ENCODE results near the gene GRIK5.
A peak's percentile ranks its signal among the peaks of the same experiment; 100 is the strongest.

The GRIK5 gene

DNA sequence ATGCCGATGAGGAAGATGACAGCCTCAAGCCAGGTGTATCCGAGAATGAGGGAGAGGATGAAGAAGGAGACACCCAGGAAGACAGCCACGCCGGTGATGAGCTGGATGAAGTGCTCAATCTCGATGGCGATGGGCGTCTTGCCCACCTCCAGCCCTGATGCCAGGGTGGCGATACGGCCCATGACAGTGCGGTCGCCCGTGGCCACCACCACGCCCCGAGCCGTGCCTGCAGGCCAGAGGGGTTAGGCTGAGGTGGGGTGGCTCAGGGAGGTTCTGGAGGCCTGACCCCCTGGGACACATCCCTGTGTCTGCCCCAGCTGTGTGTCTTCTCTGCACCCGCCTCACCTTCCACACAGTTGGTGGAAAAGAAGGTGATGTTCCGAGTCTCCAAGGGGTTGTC, 85.0 kb downstream of the GRIK5 start:
- no peak for DNase-seq

DNA sequence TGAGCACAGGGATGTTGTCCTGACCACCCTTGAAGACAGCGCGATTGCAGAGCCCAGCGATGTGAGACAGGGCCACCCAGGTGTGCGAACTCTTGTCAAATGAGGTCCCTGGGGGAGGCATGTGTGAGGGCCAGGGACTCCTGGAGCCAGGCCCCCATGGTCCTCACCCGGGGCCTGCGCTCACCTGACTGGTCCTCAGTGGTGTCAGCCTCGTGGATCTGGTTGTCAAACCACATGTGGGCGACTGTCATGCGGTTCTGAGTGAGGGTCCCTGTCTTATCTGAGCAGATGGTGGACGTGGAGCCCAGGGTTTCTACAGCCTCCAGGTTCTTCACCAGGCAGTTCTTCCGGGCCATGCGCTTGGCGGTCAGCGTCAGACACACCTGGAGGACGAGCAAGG, 88.3 kb downstream of the GRIK5 start:
- no peak for DNase-seq

DNA sequence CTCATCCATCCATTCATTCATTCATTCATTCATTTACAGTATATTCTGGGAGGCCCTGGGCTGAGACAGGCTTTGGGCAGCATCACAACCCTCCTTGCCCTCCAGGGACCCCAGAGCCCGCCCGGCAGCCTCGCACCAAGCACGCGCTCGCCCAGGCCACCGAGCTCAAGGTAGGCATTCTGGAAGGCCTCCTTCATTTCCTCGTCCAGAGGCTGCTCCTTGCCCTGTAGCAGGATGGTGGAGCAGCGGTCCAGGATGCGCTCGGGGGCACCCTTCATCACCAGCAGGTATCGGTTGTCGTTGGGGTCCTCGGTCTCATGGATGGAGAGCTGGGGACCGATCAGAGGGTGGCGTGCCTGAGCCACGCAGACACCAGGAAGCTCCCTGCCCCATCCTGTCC, 91.5 kb downstream of the GRIK5 start:
- DNase-seq: no peak

DNA sequence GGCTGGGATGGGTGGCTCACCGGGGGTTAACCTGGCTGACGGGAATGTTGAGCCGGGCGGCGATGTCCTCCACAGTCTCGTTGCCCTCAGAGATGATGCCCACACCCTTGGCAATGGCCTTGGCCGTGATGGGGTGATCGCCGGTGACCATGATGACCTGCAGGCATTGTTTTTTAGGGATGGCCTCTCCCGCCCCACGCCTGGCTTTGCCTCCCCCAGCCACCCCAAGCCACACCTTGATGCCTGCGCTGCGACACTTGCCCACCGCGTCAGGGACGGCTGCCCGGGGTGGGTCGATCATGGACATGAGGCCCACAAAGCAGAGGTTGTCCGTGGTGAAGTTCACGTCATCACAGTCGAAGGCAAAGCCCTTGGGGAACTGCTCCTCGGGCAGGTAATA, 92.1 kb downstream of the GRIK5 start:
- DNase-seq: no peak

DNA sequence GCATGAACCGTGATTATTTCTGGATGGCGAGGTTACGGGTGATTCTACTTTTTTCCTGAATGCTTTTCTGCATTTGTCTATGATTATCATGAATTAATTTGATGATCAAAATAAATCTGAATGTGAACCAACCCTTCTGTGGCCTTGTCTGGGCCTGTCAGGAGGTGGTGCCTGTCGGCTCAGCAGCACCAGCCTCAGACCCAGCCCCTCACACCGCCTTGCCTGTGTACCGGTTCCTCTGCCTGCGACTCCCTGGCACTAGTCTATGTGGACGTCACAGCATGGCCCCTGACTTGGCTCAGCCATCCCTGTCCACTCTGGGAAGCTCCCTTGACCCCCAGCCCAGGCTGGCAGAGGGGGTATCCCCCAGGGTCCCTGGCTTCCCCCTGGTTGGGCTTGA, 95.4 kb downstream of the GRIK5 start:
- no peak for DNase-seq

DNA sequence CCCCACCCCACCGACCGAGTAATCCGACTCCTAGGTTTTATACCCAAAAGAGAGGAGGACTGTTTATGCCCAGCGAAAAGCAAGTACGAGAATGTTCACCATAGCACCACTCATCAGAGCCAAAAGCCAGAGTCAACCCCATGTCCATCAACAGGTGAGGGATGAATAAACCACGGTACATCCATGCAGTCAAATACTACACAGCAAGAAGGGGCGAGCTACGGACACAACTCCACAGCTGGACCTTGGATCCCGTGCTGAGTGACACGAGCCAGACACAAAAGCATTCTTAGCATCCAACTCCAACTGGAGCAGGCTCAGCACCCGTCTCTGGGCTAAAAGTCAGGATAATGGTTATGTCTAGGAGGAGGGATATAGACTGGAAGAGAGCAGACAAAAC, 98.6 kb downstream of the GRIK5 start:
- no peak for DNase-seq

DNA sequence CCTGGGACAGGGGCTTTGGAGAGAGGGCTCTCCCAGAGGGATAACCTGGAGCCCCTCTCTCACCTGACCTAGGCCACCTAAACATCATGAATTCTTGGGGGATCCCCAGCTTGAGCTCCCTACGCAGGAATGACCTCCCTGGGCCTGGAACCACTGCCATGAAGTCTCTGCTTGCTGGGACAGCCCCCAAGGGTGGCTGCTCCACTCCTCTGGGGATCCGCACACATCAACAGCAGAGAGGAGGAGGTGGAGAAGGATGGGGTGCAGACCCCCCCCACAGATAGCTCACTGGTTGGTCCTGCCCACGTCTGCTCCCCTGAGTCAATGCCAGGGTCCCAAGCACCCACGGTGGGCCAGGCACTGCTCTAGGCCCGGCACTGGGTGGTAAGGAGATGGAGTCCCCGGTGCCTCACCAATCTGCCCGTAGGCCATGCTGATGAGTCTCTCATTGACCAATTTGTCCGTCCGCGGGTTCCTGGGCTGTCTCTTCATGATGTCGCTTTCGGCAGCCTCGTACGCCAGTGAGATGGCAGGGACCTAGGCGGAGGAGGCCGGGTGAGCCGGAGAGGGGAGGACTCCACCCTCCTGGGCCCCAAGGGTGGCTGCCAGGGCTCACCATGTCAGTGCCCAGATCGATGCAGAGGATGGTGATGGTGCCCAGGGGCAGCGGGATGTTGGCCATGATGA, 100.1 kb downstream of the GRIK5 start:
- DNase-seq: no peak

DNA sequence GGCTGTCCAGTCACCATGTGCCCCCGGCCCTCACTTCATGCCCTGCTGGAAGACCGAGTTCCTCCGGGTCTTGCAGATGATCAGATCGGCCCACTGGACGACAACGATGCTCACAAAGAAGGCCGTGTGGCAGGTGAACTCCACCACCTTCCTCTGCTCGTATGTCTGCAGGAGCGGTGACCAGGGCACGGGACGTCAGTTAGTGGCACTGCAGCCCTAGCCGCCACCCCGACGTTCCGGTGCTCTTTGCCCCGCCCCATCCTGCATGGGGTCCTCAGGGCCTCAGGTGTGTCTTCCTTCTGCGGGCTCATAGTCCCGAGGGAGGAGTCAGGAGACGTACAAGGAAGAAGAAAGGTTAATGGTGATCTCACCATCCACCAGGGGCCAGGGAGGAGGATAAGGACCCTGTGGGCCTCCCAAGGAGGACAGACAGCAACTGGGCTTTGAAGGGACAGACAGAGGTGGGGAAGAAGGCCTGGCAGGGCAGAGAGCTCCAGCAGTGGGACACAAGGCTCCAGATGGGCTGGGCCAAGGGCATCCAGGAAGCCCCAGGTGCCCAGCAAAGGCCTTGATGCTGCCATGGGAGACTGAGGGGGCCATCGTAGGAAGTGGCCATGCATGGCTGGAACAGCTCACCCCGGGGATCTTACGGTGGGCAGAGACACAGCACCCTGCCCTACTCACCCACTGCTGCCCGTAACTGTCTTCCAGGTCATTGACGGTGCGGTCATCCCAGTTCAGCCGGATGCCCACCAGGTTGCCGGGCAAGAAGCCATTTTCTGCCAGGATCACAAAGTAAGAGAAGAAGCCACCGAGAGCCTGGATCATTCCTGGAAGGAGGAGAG, 101.0 kb downstream of the GRIK5 start:
- no peak for DNase-seq

DNA sequence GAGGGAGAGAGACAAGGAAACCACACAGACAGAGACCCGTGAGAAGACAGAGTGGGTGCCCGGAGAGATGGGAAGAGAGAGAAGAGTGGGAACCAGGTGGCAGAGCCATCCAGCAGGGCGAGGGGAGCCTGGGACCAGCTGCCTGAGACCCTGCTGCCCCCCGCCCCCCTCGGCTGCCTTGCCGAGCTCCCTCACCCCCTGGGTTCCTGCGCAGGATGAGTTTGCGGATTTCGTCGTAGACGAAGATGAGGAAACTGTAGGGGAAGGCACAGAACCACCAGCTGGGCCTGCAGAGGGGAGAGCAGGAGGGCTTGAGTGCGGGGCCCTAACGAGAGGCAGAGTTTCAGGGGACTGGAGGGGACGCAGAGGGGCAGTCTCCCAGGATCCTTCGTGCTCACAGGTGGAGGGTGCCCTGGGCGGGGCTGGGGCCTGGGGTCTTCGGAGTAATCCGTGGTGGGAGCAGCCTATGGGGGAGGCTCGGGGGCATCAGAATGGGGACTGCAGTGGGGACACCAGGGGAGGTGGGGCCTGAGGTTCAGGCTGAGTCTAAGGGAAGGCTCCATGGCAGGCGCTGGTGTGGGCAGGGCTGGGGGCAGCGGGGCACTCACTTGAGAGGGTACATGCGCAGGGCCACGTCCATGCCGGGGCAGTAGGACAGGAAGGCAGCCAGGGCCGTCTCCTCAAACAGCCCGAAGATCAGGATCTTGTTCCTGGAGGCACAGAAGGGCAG, 102.8 kb downstream of the GRIK5 start:
- DNase-seq: no peak

DNA sequence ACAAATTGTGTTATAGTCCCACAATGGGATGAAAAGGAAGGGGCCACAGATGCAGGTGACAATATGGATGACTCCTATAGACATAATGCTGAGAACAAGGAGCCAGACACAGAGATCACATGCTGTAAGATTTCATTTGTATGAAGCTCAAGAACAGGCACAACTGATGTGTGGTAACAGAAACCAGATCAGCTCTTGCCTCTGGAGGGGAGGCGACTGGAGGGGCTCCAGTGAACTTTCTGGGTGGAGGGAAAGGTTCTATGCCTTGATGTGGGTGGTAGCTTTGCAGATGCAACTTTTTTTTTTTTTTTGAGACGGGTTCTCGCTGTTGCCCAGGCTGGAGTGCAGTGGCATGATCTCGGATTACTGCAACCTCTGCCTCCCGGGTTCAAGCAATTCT, 104.9 kb downstream of the GRIK5 start:
- DNase-seq: no peak

DNA sequence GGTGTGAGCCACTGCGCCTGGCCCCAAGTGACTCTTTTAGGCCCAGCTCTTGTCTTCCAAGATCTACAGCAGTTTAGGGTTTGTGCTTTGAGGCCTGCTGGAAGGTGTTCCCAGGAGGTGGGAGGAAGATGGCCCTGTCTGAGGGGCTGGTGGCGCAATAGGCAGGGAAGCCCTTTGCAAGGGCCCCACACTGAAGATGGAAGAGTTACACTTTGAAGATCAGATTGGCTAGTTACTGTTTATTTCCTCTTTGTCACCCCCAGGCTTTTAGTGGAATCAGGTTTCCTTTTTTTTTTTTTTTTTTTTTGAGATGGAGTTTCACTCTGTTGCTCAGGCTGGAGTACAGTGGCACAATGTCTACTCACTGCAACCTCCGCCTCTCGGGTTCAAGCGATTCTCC, 109.0 kb downstream of the GRIK5 start:
- no peak for DNase-seq

DNA sequence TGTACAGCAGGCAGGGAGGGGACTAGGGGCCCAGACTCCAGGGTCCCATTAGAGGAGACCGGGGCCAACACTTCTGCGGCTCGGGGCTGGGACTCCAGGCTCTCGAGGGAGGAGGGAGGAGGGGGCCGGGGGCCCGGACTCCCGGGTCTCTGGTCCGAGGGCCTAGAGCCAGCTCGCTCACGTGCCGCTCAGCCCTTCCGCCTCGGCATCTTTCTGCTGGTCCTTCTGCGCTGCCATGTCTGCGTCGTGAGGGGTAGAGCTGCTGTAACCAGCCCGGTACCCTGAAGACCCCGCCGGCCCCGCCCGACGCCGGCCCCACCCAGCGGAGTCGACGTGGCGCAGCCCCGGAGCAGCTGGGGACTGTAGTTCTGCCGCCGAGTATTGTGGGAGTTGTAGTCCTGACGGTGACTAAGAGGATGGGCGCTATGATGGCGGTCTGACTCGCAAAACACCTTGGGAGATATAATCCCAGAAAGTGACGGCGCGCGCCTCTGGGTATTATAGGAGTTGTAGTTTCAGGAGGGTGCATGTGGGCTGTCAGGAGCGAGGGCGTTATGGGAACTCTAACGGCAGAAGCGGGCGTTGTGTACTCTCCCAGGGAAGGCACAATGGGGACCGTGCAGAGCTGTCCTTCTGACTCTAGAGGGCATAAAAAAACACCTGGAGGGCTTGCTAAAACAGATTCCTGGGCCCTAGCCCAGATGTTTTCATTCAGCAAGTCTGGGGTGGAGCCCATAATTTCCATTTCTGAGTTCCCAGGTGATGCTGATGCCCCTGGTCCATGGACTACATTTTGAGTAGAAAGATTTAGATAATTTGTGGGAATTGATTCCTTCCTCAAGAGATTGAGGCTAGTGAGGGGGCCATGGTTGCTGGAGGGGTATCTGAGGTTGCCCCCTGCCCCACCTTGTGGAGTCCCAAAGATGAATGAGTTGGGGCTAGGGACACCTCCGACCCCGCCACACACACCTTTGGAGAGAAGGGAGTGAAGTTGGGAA, 110.7 kb downstream of the GRIK5 start, which contains the start of gene RABAC1:
TSS of gene RABAC1 (minus strand) at position 266 of the 998 bp plus-strand sequence. CDS start at position 237, 29 bp downstream.
- DNase-seq: peak; percentile 86

DNA sequence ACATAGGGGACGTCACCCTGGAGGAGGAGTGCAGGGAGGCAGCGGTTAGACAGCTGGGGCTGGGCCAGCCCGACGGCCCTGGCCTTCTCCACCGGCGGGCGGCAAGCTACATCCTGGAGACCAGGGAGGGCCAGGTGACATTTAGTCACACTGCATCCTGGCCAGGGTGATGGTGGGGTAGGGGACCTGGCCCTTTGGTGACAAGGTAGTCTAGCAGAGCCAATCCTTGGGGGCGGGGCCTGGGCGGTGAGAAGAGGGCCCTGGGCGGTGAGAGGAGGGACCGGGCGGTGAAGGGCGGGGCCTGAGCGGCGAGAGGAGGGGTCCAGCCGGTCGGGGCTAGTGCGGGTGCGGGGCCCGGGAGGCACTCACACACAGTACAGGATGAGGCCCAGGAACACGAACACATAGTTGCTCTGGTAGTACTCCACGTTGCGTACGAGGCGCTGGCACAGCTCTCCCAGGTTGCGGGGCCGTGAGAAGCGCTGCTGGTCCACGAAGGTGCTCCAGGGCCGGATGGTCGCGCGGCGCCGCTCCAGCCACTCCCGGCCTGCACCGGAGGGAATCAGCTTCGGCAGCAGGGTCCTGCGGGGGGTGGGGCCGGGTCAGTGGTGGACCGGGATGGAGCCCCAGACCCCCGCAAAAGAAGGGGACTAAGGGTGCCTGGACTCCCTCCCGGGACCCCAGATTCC, 111.5 kb downstream of the GRIK5 start:
- peak; percentile 58 for DNase-seq

DNA sequence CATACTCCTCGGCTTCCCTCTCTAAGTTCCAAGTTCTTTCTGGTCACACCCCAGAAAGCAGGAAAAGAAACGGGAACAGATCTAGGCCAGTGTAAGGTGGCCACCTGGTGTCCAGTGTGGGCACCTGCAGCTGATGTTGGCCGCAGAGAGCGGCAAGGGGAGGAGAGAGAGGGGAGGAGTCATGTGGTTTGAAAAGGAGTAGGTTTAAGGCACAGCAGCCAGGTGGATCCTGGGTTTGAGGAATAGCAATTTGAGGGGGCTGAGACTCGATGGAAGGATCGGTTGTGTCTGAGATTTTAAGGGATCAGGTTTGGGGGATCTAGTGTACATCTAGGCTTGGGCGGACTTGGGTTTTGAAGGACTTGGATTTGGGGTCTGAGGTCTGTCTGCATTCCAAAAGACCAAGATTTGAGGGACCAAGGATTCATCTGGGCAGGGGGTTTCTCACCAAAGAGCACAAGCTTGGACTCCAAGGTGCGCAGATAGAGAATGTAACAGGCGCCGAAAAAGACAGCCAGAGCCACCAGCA, 112.1 kb downstream of the GRIK5 start:
- DNase-seq: peak; percentile 75

DNA sequence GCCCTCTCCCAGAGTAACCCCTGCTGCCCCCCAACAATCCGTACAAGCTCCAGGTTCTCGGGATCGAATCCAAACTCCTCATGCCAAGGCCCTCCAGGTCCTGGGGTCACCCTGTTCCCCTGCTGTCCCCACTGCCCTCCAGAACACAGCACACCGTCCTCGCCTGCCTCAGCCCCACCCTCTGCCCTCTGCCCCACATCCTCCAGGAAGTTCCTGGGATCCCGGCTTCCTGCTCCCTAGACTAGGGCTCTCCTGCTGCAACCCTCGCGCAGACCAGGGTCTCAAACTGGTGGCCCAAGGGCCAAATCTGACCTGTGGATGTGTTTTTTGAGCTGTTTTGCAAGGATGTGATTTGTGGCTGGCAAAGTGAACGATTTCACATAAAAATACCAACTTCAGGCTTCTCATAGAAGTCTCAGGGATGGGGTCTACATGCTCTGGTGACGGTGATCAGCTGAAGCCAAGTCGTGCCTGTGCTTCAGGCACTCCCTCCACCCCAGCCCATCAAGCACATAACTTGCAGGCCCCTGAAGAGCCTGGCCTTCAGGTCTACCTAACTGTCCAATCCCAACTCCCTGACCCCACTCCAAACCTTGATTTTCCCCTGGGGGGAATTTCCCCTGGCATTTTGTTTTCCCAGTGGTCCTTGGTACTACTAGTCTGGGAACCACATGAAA, 112.7 kb downstream of the GRIK5 start:
- DNase-seq: no peak

DNA sequence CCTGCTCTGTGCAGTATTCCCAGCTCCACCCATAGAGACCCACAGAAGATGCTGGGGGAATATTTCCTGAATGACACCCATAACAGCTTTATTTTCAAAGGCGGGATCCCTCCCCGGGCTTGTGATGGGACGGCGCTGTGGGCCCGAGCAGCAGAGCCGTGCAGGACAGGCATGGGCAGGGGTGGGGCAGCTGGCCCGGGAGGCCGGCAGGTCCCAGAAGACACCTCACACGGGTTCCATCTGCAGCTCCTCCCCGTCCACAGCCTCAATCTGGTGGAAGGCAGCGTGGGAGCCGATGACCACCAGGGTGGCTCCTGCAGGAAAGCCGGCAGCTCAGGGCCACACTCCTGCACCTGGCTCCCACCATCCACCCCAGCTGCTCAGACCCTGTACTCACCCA, 113.4 kb downstream of the GRIK5 start:
- DNase-seq: no peak

DNA sequence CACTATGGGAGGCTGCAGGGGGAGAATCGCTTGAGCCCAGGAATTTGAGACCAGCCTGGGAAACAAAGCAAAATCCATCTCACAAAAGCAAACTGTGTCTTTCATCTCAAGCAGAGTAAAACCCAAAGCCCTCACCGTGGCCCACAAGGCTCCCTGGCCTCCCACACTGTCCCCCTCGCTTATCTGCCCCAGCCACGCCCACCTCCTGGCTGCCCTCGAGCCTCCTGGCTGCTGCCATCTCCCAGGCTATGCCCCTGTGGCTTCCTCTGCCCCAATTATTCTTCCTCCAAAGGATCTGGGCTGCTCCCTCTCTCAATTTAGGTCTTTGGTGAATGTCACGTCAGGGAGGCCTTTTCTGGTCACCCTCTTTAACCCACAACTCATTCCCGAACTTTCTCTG, 114.5 kb downstream of the GRIK5 start:
- DNase-seq: no peak

DNA sequence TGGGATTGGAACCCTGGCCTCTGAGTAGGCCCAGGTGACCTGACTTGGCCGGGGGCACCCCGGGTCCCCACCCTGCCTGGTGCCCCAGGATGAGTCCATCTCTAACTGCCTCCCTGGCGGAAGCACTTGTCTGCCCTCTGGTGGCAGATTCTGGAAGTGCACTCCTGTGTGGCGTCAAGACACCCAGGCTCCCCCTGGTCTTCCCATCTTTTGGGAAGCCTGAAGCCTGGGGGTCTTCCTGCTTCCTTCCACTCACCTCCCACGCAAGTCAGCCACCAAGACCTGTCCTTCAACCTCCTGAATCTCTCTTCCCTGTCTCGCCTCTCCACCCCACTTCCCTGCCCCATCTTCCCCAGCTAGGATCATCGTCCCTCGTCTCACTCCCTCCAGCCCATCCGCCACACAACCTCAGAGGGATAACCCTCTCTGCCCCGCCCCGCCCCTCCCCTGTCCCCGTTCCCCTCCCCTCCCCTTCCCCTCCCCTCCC, 118.3 kb downstream of the GRIK5 start:
- peak; percentile 79 for DNase-seq

All from 8988T (cell line).